Subcutaneous abdominal adipose tissue (tissue), 5 donors: ENCODE measurements around the gene SLC25A48.

Source experiments
- H3K27ac ChIP-seq: one replicate; pipeline ENCODE4 v1.7.0; 2013; ENCODE audit warnings: low read depth, mild to moderate bottlenecking, inconsistent platforms, low read length, moderate library complexity
- H3K27me3 ChIP-seq, 5 donors: one replicate each; pipeline ENCODE4 v1.7.0; 2013; ENCODE audit warnings: low read length in 5 of 5, inconsistent platforms in 1 of 5; ENCODE audit not compliant: control insufficient read depth in 5 of 5, insufficient read depth in 4 of 5
- H3K36me3 ChIP-seq, 5 donors: one replicate each; pipeline ENCODE4 v1.7.0; 2013; ENCODE audit warnings: low read length in 5 of 5; ENCODE audit not compliant: control insufficient read depth in 5 of 5, insufficient read depth in 5 of 5
- H3K4me1 ChIP-seq, 5 donors: one replicate each; pipeline ENCODE4 v1.7.0; 2013; ENCODE audit warnings: low read length in 5 of 5, mild to moderate bottlenecking in 3 of 5, moderate library complexity in 1 of 5; ENCODE audit not compliant: control insufficient read depth in 5 of 5, insufficient read depth in 5 of 5
- H3K4me3 ChIP-seq, 5 donors: one replicate each; pipeline ENCODE4 v1.7.0; 2013; ENCODE audit warnings: low read length in 5 of 5, low read depth in 1 of 5
- H3K9ac ChIP-seq, 5 donors: one replicate each; pipeline ENCODE4 v1.7.0; 2013; ENCODE audit warnings: low read length in 5 of 5, mild to moderate bottlenecking in 4 of 5, moderate library complexity in 3 of 5
- H3K9me3 ChIP-seq, 5 donors: one replicate each; pipeline ENCODE4 v1.7.0; 2013; ENCODE audit warnings: low read length in 5 of 5; ENCODE audit not compliant: control insufficient read depth in 5 of 5
- donor health status: healthy.
- donor health status: healthy.
- donor health status: healthy.
- donor health status: healthy.
- donor health status: healthy.

SLC25A48 gene

DNA sequence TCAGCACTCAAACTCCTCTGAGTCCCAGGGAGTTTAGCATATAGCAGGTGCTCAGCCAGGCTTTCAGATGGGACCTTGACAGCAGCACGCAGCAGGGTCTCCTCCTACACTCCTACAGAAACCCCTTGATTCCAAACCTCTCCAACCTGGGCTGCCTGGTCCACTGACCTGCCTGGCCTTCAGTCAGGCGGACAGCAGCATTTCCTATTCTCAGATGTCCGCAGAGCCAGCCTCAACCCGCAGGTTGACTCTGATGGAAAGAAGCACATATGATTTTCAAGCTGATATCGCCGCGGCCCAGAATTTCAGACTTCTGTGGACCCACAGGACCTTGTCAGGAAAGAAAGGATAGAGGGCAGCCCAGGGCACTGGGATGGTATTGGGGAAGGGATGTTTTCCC is 5.3 kb upstream of the SLC25A48 start:
- Histone ChIP-seq H3K36me3 (no peaks in the 10 kb centered on the region), H3K27me3 (peaks cover 9 to 31% (median 26%) of the 10 kb centered on the region in 5 donors), H3K4me1 (peaks cover 0 to 7% (median 2%) of the 10 kb centered on the region in 5 donors), H3K9ac (no peak overlapping the region), H3K9me3 (no peaks in the 10 kb centered on the region), H3K4me3 (no peak overlapping the region), H3K27ac (no peak overlapping the region)

DNA sequence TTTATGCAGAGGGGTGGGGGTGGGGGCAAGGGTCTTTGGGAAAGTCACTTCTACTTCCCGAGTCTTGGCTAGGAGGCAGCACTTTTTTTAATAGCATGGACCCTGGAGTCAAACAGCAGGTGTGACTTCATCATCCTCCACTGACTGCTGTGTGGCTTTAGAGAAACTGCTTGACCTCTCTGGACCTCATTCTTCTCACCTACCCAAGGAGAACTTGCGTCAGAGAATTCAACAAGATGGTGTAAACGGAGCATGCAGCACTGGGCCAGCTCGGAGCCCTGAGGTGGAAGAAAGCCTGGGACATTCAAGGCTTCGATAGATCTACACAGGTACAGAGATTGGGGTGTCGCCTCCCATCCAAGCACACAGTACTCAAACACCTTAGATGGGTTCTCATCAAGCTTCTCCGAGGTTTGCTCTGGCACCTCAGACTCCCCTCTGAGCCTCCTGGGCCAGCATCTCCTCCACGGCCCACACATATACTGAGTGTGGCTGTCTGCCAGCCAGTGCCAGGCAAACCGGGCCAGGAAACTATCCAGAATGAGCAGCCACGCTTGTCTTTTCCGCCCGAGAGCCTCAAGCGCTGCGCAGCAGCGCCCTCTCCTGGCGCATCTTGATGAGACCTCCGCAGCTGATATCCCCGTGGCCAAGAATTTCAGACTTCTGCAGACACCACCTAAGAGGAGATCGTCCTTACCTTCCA is 4.6 kb upstream of the SLC25A48 start:
- Histone ChIP-seq H3K9ac (no peak overlapping the region), H3K27me3 (peaks cover 15 to 38% (median 29%) of the 10 kb centered on the region in 5 donors), H3K4me1 (peaks cover 0 to 13% (median 8%) of the 10 kb centered on the region in 5 donors), H3K36me3 (no peaks in the 10 kb centered on the region), H3K27ac (no peak overlapping the region), H3K9me3 (no peaks in the 10 kb centered on the region), H3K4me3 (no peak overlapping the region)

DNA sequence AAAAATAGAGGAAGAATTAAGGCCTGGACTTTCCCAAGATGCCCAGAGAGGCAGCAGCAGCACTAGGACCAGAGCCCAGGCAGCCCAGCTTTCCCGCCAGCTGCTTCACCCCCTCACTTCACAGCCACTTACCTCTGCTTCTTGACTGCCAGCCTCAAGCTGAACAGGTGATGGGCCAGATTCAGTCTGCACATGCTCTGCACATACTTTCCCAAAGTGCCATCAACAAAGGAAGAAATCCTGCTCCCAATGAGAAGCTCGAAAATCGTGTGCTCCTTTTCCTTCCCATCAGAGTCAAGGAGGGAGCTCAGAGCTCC is 4.1 kb upstream of the SLC25A48 start:
- no peak overlapping the region for H3K9ac ChIP-seq
- no peak overlapping the region for H3K27ac ChIP-seq
- peaks cover 20 to 43% (median 34%) of the 10 kb centered on the region in 5 donors for H3K27me3 ChIP-seq
- no peak overlapping the region for H3K4me3 ChIP-seq
- H3K9me3 ChIP-seq, result no peaks in the 10 kb centered on the region
- H3K36me3 ChIP-seq, result no peaks in the 10 kb centered on the region
- peaks cover 0 to 18% (median 13%) of the 10 kb centered on the region in 5 donors for H3K4me1 ChIP-seq

DNA sequence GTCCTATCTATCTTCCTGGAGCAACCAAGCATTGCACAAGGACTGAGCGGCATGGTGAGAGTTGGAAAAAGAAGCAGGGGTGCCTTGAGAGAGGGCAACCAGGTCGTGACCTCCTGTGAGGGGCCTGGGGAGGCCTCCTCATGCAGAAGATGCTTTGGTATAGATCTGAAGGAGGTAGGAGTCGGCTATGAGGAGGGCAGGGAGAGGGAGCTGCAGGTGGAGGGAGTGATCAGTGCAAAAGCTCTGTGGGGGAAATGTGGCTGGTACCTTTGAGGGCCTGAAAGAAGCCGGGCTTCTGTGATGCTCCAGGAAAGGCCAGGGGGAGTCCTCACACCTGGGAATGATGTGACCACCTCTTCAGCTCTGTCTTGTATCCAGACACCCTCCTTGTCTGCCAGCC is 3.6 kb upstream of the SLC25A48 start:
- H3K36me3 ChIP-seq, result no peaks in the 10 kb centered on the region
- H3K9me3 ChIP-seq, result no peaks in the 10 kb centered on the region
- H3K27ac ChIP-seq, result no peak overlapping the region
- no peak overlapping the region for H3K9ac ChIP-seq
- no peak overlapping the region for H3K4me3 ChIP-seq
- H3K4me1 ChIP-seq, result peaks cover 0 to 19% (median 13%) of the 10 kb centered on the region in 5 donors
- H3K27me3 ChIP-seq, result peaks cover 24 to 43% (median 38%) of the 10 kb centered on the region in 5 donors

DNA sequence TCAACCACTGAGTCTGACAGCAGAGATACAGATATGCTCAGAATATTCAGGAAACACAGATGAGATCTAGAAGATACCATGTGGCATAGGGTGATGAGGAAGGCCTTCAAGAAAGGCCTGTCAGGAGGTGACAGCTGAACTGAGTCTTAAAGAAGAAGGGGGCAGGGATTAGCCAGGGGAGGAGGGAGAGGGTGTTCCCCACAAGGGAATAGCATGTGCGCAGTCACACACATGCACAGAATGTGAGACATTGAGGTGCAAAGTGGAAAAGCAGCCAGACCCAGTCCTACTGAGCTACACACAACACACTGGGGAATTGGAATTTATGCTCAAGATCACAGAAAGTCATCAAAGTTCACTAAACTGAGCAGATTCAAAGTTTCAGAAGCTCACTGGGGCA is 3.0 kb upstream of the SLC25A48 start:
- Histone ChIP-seq H3K27me3 (peaks cover 25 to 44% (median 40%) of the 10 kb centered on the region in 5 donors), H3K27ac (no peak overlapping the region), H3K4me3 (no peak overlapping the region), H3K9ac (no peak overlapping the region), H3K36me3 (no peaks in the 10 kb centered on the region), H3K9me3 (no peaks in the 10 kb centered on the region), H3K4me1 (peaks cover 0 to 19% (median 13%) of the 10 kb centered on the region in 5 donors)

DNA sequence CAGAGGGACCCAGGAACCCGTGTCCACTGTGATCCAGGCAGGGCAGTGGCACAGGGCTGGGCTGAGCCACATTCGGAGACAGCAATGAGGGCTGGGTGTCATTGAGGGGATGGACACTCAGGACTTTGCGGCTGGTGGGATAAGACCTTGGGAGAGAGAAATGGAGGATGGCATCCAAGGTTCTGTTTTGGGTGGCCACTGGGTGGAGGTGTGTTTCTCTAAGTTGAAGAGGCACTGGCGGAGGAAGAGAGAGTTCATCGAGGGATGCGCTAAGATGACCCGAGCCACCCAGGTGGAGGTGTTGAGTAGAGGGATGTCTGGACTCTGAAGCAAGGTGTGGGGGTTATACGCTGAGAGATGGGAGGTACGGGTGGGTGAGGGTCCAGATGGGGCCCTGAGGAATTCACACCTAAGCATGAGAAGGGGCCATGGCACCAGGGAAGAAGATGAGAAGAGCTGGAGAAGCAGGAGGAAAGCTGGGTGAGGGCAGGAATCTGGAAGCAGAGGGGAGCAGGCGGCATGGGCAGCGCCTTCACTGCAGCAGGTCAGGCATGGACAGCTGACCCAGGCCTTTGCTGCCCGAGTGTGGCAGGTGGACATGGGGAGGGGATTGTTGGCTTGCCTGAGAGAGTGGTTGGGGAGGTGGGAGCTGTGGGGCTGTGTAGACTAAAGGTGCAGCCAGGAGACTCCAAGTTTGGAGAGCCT is 2.5 kb upstream of the SLC25A48 start:
- H3K9ac ChIP-seq, result no peak overlapping the region
- no peaks in the 10 kb centered on the region for H3K9me3 ChIP-seq
- H3K4me3 ChIP-seq, result no peak overlapping the region
- H3K27ac ChIP-seq, result no peak overlapping the region
- no peaks in the 10 kb centered on the region for H3K36me3 ChIP-seq
- H3K4me1 ChIP-seq, result peaks cover 0 to 19% (median 13%) of the 10 kb centered on the region in 5 donors
- H3K27me3 ChIP-seq, result peaks cover 25 to 44% (median 42%) of the 10 kb centered on the region in 5 donors

DNA sequence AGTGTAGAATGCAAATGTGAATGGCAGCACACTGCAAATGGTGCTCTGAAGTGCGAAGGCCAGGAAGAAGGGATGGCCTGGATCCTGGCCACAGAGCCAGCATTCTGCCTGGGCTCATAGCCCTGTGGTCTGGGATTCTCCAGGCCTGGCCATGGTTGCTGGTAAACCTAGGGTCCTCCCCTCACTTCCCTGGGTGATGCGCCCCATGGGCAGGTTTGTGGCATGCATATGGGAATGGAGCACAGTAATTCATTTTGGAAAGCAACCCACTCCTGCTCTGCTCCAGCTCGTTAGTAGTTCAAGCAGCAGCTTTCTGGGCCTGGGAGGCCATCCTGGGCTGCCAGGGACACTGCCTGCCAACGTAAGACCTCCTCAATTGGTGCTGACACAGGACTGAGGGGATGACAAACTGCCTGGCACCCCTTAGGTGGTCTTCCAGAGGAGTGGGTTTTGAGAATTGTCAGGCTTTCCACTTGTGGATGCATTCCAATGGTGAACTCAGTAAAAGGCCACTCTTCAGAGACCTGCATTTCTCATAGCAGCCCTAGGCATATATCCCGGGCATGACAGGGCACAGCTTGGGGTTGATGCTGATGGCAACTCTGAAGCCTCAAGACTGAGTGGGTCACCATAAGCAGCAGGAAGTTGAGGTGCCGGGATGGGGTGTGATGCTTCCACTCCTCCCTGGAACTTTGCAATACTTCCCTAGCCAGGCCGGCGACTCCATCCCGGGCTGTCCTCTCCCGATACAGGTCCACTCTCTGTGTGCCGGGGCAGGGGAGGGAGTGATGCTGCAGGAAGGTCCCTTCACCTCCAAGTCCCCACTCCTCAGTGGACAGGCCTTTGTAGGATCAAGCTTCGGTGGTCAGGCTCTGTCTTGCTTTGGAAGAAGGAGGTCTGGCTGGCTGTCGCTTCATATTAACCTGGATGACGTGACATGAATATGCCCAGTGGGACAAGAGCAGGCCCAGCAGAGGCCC is 1.2 kb upstream of the SLC25A48 start:
- H3K4me1 ChIP-seq, result peaks cover 0 to 19% (median 13%) of the 10 kb centered on the region in 5 donors
- no peak overlapping the region for H3K9ac ChIP-seq
- H3K27ac ChIP-seq, result no peak overlapping the region
- peaks cover 25 to 44% (median 42%) of the 10 kb centered on the region in 5 donors for H3K27me3 ChIP-seq
- H3K36me3 ChIP-seq, result no peaks in the 10 kb centered on the region
- H3K9me3 ChIP-seq, result no peaks in the 10 kb centered on the region
- no peak overlapping the region for H3K4me3 ChIP-seq

DNA sequence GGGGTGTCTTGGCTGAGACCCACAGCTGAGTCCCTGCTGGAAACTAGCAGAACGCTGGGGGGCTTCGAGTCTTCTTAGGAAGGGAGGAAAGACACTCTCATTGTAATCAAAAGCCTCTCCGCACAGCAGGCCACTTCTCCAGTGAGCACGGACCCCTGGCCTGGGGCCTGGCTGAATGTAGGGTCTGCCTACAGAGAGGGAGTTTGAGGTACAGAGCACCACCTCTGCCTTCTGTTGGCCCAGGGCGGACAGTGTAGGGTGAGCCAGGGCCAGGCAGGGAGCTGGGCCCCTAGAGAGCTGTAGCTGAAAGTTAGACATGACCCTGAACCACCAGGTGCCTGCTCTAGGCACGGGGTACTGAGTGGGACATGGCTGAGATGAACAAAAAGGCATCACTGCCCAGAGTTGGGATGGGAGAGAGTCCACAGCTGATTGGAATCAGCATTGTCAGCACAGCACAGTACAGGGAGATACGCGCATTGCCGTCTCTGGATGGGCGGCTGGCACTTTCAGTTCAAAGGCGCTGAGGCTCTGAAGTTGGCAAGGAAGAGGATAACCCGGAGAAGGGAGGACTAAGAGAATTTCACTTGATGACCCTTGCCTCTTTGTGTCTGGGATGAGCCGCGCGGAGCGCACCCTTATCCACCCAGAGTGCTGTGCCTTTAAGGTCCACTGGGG is 363 bp upstream of the SLC25A48 start:
- Histone ChIP-seq H3K36me3 (no peaks in the 10 kb centered on the region), H3K4me1 (peaks cover 0 to 19% (median 13%) of the 10 kb centered on the region in 5 donors), H3K27me3 (peaks cover 25 to 44% (median 42%) of the 10 kb centered on the region in 5 donors), H3K9me3 (peaks cover 0 to 3% (median 0%) of the 10 kb centered on the region in 5 donors), H3K9ac (no peak overlapping the region), H3K27ac (no peak overlapping the region), H3K4me3 (peak overlapping the region; percentile 29 to 66 (median 55))

DNA sequence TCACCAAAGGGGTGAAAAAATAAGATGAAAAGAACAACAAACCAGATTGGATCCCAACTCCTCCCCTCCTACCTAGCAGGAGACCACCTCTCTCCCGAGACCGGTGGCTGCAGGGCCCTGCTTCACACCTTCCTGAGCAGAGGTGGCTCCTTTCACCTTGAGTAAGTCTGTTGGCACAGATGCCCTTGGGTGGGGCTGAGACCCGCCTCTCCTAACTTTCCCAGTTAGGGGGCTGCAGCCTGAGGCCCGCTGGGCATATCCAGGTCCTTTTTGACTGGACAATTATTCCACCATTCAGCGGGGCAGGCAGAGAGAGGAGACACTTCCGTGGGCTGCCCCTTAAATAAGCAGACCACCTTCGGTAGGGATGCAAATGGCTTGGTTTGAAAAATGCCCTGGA is 1.3 kb downstream of the SLC25A48 start:
- H3K9ac ChIP-seq, result no peak overlapping the region
- H3K4me1 ChIP-seq, result peaks cover 0 to 14% (median 12%) of the 10 kb centered on the region in 5 donors
- H3K9me3 ChIP-seq, result peaks cover 0 to 3% (median 0%) of the 10 kb centered on the region in 5 donors
- no peaks in the 10 kb centered on the region for H3K36me3 ChIP-seq
- peaks cover 25 to 41% (median 39%) of the 10 kb centered on the region in 5 donors for H3K27me3 ChIP-seq
- no peak overlapping the region for H3K4me3 ChIP-seq
- H3K27ac ChIP-seq, result no peak overlapping the region
